GM23338 (cell line): Measurements from ENCODE around the gene MRPS34.

Experiments
- ETS1 ChIP-seq: IDR thresholded peaks from 2 replicates; pipeline ENCODE4 v1.6.1; 2016; ENCODE audit warnings: antibody characterized with exemption
- EZH2 ChIP-seq: fragments of 200-600 bp; sonication (generic); IDR thresholded peaks from one replicate; pipeline ENCODE4 v1.8.0; 2017; ENCODE audit warnings: antibody characterized with exemption, mild to moderate bottlenecking, low read depth; ENCODE audit not compliant: unreplicated experiment
- EZH2phosphoT487 ChIP-seq: fragments of 200-600 bp; sonication (generic); IDR thresholded peaks from one replicate; pipeline ENCODE4 v1.8.1; 2018; ENCODE audit warnings: antibody characterized with exemption; ENCODE audit not compliant: unreplicated experiment
- JUNB ChIP-seq: IDR thresholded peaks from one replicate; pipeline ENCODE4 v1.6.1; 2016; ENCODE audit warnings: antibody characterized with exemption; ENCODE audit not compliant: unreplicated experiment
- NANOG ChIP-seq: IDR thresholded peaks from 2 replicates; pipeline ENCODE4 v1.6.1; 2016; ENCODE audit warnings: antibody characterized with exemption, borderline replicate concordance
- POLR2AphosphoS5 ChIP-seq: IDR thresholded peaks from 2 replicates; pipeline ENCODE4 v1.6.1; 2016; ENCODE audit warnings: antibody characterized with exemption, low read depth
- ZNF114 ChIP-seq: fragments of 250-450 bp; sonication (Bioruptor Pico); IDR thresholded peaks from 2 replicates; pipeline ENCODE4 v1.5.0; 2020; ENCODE audit warnings: mild to moderate bottlenecking, moderate library complexity
- ZNF331 ChIP-seq: fragments of 250-450 bp; sonication (Bioruptor Pico); IDR thresholded peaks from 2 replicates; pipeline ENCODE4 v1.5.0; 2020; ENCODE audit warnings: low read depth, mild to moderate bottlenecking, moderate library complexity
- TF ChIP-seq, protein P1 (sequence below), 2 experiments: fragments of 200-600 bp in 1 of 2; sonication (generic) in 1 of 2; conservative IDR thresholded peaks; 2 replicates each; pipeline versions ENCODE4 v1.5.1 to v1.6.1; 2016 to 2017; ENCODE audit warnings: antibody characterized with exemption in 2 of 2, low read depth in 2 of 2, mild to moderate bottlenecking in 2 of 2, moderate library complexity in 1 of 2
- TF ChIP-seq, protein P2 (sequence below): IDR thresholded peaks from one replicate; pipeline ENCODE4 v1.6.1; 2018; ENCODE audit warnings: antibody characterized with exemption; ENCODE audit not compliant: unreplicated experiment

- TF ChIP-seq, protein P1, sequence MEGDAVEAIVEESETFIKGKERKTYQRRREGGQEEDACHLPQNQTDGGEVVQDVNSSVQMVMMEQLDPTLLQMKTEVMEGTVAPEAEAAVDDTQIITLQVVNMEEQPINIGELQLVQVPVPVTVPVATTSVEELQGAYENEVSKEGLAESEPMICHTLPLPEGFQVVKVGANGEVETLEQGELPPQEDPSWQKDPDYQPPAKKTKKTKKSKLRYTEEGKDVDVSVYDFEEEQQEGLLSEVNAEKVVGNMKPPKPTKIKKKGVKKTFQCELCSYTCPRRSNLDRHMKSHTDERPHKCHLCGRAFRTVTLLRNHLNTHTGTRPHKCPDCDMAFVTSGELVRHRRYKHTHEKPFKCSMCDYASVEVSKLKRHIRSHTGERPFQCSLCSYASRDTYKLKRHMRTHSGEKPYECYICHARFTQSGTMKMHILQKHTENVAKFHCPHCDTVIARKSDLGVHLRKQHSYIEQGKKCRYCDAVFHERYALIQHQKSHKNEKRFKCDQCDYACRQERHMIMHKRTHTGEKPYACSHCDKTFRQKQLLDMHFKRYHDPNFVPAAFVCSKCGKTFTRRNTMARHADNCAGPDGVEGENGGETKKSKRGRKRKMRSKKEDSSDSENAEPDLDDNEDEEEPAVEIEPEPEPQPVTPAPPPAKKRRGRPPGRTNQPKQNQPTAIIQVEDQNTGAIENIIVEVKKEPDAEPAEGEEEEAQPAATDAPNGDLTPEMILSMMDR (conservative IDR thresholded peaks at IDR 0.05; ENCODE audit: low read depth in 2 of 2) = no peak
- no peak for TF ChIP-seq EZH2
- TF ChIP-seq JUNB = no peak
- TF ChIP-seq ZNF114 (CRISPR knock-in tag) = no peak
- no peak for TF ChIP-seq ZNF331 (CRISPR knock-in tag)
- TF ChIP-seq POLR2AphosphoS5 = no peak
- TF ChIP-seq EZH2phosphoT487 = no peak
- TF ChIP-seq ETS1 = no peak
- TF ChIP-seq, protein P2, sequence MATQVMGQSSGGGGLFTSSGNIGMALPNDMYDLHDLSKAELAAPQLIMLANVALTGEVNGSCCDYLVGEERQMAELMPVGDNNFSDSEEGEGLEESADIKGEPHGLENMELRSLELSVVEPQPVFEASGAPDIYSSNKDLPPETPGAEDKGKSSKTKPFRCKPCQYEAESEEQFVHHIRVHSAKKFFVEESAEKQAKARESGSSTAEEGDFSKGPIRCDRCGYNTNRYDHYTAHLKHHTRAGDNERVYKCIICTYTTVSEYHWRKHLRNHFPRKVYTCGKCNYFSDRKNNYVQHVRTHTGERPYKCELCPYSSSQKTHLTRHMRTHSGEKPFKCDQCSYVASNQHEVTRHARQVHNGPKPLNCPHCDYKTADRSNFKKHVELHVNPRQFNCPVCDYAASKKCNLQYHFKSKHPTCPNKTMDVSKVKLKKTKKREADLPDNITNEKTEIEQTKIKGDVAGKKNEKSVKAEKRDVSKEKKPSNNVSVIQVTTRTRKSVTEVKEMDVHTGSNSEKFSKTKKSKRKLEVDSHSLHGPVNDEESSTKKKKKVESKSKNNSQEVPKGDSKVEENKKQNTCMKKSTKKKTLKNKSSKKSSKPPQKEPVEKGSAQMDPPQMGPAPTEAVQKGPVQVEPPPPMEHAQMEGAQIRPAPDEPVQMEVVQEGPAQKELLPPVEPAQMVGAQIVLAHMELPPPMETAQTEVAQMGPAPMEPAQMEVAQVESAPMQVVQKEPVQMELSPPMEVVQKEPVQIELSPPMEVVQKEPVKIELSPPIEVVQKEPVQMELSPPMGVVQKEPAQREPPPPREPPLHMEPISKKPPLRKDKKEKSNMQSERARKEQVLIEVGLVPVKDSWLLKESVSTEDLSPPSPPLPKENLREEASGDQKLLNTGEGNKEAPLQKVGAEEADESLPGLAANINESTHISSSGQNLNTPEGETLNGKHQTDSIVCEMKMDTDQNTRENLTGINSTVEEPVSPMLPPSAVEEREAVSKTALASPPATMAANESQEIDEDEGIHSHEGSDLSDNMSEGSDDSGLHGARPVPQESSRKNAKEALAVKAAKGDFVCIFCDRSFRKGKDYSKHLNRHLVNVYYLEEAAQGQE = no peak
- TF ChIP-seq NANOG = no peak
These were observed 12.0 kb downstream of the MRPS34 start for GRCh38 chr16:1760911-1761310.
